LNCaP clone FGC (cell line): ENCODE results near the gene ETV6.

Experiments
- DNase-seq: peaks from one replicate; pipeline ENCODE4 v3.0.0-alpha.2; 2011; ENCODE audit warnings: low read depth
- H3K4me3 ChIP-seq: 2 replicates; pipeline ENCODE4 v1.5.1; 2011; ENCODE audit warnings: mild to moderate bottlenecking, low read depth, low read length, control low read depth
- TF ChIP-seq, protein P1 (sequence below): IDR thresholded peaks from 2 replicates; pipeline ENCODE4 v1.5.1; 2012; ENCODE audit warnings: mild to moderate bottlenecking; ENCODE audit not compliant: control insufficient read depth, insufficient read depth; ENCODE audit errors: extremely low read depth

The ETV6 gene

GRCh38 chr12:11787933-11788849 is 138.7 kb downstream of the ETV6 start:
- DNase-seq, result no peak
- no peak overlapping the region for H3K4me3 ChIP-seq
- TF ChIP-seq, protein P1, sequence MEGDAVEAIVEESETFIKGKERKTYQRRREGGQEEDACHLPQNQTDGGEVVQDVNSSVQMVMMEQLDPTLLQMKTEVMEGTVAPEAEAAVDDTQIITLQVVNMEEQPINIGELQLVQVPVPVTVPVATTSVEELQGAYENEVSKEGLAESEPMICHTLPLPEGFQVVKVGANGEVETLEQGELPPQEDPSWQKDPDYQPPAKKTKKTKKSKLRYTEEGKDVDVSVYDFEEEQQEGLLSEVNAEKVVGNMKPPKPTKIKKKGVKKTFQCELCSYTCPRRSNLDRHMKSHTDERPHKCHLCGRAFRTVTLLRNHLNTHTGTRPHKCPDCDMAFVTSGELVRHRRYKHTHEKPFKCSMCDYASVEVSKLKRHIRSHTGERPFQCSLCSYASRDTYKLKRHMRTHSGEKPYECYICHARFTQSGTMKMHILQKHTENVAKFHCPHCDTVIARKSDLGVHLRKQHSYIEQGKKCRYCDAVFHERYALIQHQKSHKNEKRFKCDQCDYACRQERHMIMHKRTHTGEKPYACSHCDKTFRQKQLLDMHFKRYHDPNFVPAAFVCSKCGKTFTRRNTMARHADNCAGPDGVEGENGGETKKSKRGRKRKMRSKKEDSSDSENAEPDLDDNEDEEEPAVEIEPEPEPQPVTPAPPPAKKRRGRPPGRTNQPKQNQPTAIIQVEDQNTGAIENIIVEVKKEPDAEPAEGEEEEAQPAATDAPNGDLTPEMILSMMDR, result no peak

GRCh38 chr12:11793921-11794710 is 144.6 kb downstream of the ETV6 start:
- DNase-seq, result no peak

DNA sequence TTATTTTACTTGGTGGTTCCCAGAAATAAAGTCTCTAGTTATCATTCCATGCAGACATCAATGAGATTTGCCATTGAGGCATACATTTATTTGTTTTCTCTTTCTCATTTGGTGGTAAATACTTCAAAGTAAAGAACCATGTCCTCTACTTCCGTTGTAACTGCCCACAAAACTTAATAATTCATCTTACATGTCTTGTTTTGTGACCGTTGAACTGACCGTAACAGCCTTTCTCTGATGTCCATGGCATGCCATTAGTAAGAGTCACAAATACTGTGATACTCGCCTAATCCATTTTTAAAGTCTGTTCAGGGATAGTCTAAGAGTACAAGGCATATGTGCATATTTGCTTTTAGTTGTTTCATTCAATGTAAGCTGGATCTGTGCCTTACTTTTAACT is 145.3 kb downstream of the ETV6 start:
- no peak overlapping the region for H3K4me3 ChIP-seq
- DNase-seq, result no peak
- TF ChIP-seq, protein P1, result no peak

More at GRCh38 chr12:11793921-11794710, 144.6 kb downstream of the ETV6 start:
- H3K4me3 ChIP-seq, result no peak overlapping the region
- TF ChIP-seq, protein P1, result no peak

DNA sequence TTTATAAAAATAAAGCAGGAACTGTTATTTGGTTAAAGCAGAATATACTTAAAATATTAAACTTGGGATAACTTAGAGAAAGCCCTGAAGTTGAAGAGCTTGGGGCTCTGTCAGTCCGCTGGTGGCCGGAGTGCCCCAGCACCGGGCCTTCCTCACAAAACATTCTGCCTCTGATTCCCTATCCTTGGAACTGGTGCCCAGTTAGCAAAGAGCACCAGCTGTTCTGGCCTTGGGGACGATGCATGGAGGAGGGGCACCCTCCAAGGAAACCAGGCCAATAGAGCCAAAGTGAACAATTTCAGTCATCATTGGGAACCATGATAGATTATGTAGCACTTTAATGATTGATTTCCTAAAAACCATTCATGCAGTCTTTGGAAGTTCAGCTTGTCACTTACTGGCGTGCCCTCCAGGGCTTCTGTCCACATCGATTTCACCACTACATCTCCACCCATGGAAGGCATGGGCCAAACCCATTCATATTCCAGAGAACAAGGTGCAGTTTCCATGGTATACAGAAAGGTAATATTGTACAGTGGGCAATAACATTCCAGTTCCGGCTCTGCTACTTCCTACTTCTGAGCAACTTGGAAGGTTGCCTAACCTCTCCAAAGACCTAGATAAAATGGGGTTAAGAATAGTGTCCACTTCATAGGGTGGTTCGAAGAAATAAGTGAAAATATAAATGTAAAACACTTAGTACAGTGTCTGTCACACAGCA is 145.9 kb downstream of the ETV6 start:
- TF ChIP-seq, protein P1, result no peak

DNA sequence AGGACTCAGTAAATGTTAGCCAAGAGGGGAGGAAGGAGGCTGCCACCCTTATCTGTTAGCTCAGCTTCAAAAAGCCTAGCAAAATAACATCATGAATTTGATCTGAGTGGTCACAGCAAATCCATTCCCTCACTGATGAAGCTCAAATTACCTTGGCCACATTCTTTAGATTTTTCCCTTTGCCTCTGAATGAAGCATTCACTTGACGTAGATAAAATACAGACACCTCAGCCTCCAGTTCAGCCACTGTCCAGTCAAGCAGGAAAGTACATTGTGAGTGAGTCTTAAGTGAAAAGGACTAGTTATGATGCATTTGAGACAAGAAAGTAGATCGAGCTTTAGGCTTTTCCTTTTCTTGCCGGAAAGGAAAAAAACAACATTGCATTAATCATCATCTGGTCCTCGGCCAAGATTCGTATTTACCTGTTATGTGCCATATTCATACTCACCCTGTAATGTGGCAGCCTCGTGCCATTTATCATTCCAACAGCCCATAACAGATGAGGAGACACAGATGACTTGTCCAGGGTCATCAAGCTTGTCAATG is 146.5 kb downstream of the ETV6 start:
- TF ChIP-seq, protein P1, result no peak
- no peak overlapping the region for H3K4me3 ChIP-seq
- peak; percentile 32 for DNase-seq

More for the DNA sequence above, 145.9 kb downstream of the ETV6 start:
- H3K4me3 ChIP-seq, result no peak overlapping the region
- no peak for DNase-seq

DNA sequence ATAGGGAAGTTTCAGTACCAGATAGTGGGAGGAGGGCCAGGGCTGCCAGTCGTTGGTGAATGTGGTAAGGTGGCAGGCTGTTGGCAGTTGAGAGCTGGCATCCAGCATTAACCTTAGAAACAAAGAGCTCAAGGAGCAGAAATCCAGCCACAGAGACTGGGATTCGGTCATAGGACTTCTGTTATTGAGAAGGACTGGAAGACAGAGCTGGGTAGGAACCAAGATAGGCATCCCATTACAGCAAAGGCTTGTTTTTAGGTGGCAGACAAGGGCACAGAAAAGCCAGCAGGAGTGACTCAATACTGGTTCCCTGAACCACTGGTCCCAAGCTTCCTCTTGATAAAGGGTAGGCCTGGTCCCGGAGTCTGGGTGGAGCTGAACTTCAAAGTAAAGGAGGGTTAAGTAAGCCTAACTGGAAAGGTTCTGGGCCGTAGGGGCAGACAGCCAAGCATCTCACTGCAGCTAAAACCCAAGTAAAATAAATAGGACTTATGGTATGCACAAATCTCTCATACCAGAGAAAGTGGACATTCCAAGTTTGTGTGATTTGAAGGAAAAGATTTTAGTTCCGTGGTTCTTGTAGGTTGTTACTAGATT is 147.9 kb downstream of the ETV6 start:
- TF ChIP-seq, protein P1, result no peak
- no peak for DNase-seq
- no peak overlapping the region for H3K4me3 ChIP-seq
